ENCODE results near the gene GXYLT1. TPM values are rescaled to one million over a fixed set of nuclear protein-coding genes. Genes with fewer than 3 reads are reported as not detected.

GXYLT1 gene
- total RNA-seq, 6 experiments from 2014 or later = 11.2 to 14.1 (median 13.2) TPM

DNA sequence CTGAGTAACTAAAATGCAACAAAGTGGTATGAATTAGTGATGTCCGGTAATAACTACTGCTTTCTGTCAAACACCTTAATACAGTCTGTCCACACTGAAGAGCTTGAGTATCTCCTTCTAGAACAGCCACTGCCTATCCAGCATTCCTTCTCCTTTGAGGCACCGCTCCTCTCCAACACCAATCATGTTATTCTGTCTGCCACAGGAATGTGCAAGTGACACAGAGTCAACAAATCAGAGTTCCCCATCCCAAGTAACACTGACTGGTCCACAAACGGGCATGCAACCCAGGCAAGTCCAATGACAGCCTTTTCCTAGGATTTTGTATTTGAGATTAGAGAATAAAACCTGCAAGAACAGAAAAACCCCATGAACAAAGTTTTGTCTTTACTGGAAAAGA, 3.8 kb downstream of the GXYLT1 start:
- H3K9me3 Mint-ChIP-seq = no peaks in the 10 kb centered on the region
- H3K27ac Mint-ChIP-seq = peak overlapping the region; percentile 6; the same call in 1 of the 2 replicates

DNA sequence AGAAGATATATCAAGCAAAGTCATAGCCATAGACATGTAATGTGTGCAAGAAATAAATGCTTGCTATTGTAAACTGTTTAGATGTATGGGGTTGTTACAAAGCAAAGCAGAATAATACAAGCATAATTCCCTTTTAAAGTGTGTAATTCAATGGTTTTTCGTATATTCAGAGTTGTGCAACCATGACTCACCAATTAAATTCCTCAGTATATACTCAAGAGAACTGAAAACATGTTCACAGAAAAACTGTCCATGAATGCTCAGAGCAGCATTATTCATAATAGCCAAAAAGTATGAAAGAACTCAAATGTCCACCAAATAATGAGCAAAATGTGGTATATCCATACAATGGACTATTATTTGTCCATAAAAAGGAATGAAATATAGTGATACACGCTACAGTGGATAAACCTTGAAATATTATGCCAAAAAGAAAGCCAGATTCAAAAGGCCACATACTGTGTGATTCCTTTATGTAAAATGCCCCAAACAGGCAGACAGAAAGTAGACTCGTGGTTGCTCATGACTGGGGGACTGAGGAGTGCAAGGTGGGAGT, 9.3 kb downstream of the GXYLT1 start:
- Mint-ChIP-seq H3K36me3 (ENCODE audit: low read depth) (peaks cover 3% of the 10 kb centered on the region; the same call in 1 of the 2 replicates), H3K27ac (peak overlapping the region; percentile 79), H3K4me3 (peak overlapping the region; percentile 54; the same call in 1 of the 2 replicates)

More for the DNA sequence above, 3.8 kb downstream of the GXYLT1 start:
- DNase-seq = peak; percentile 37
- Mint-ChIP-seq H3K27me3 (ENCODE audit: insufficient read depth) (no peaks in the 10 kb centered on the region), H3K4me1 (ENCODE audit: low read depth) (peaks cover 35% of the 10 kb centered on the region), H3K36me3 (ENCODE audit: low read depth) (no peaks in the 10 kb centered on the region), H3K4me3 (no peak overlapping the region)
- TF ChIP-seq, protein P1, sequence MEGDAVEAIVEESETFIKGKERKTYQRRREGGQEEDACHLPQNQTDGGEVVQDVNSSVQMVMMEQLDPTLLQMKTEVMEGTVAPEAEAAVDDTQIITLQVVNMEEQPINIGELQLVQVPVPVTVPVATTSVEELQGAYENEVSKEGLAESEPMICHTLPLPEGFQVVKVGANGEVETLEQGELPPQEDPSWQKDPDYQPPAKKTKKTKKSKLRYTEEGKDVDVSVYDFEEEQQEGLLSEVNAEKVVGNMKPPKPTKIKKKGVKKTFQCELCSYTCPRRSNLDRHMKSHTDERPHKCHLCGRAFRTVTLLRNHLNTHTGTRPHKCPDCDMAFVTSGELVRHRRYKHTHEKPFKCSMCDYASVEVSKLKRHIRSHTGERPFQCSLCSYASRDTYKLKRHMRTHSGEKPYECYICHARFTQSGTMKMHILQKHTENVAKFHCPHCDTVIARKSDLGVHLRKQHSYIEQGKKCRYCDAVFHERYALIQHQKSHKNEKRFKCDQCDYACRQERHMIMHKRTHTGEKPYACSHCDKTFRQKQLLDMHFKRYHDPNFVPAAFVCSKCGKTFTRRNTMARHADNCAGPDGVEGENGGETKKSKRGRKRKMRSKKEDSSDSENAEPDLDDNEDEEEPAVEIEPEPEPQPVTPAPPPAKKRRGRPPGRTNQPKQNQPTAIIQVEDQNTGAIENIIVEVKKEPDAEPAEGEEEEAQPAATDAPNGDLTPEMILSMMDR (IDR thresholded peaks at IDR 0.05) = no peak

DNA sequence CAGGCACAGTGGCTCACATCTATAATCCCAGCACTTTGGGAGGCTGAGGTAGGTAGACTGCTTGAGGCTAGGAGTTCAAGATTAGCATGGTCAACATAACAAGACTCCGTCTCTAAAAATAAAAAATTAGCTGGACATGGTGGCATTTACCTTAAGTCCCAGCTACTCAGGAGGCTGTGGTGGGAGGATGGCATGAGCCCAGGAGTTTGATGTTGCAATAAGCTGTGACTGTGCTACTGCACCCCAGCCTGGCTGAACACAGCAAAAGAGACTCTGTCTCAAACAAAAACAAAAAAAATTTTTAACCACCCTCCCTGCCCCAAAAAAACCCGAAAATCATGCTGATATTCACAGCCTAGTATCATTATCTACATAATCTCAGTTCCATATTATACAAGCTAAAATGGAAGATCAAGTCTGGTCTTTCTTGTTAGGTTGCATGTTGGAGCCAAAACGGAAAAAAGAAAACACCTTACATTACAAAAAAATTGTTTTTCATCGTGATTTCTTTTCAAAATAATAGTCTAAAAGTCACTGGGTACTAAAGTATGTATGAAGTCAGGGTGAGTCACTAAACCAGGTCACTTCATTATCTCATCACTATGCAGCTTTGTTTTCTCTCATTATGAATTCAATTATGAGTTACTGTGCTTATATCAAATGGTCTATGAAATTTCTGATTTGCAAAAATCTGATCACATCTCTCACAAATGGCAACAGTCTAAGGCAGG, 13.8 kb downstream of the GXYLT1 start:
- H3K36me3 Mint-ChIP-seq (ENCODE audit: low read depth) = peaks cover 3% of the 10 kb centered on the region; the same call in 1 of the 2 replicates
- peak overlapping the region; percentile 88 for H3K4me3 Mint-ChIP-seq
- no peaks in the 10 kb centered on the region for H3K27me3 Mint-ChIP-seq (ENCODE audit: insufficient read depth)
- H3K4me1 Mint-ChIP-seq (ENCODE audit: low read depth) = peaks cover 59% of the 10 kb centered on the region
- peak; percentile 38 for DNase-seq
- TF ChIP-seq, protein P1 (IDR thresholded peaks at IDR 0.05) = no peak
- peak overlapping the region; percentile 92 for H3K27ac Mint-ChIP-seq
- H3K9me3 Mint-ChIP-seq = peaks cover 3% of the 10 kb centered on the region; the same call in 1 of the 2 replicates

More for the DNA sequence above, 9.3 kb downstream of the GXYLT1 start:
- peaks cover 41% of the 10 kb centered on the region for H3K4me1 Mint-ChIP-seq (ENCODE audit: low read depth)
- TF ChIP-seq, protein P1 (IDR thresholded peaks at IDR 0.05) = no peak
- peak; percentile 61 for DNase-seq
- H3K9me3 Mint-ChIP-seq = peaks cover 3% of the 10 kb centered on the region; the same call in 1 of the 2 replicates
- no peaks in the 10 kb centered on the region for H3K27me3 Mint-ChIP-seq (ENCODE audit: insufficient read depth)

DNA sequence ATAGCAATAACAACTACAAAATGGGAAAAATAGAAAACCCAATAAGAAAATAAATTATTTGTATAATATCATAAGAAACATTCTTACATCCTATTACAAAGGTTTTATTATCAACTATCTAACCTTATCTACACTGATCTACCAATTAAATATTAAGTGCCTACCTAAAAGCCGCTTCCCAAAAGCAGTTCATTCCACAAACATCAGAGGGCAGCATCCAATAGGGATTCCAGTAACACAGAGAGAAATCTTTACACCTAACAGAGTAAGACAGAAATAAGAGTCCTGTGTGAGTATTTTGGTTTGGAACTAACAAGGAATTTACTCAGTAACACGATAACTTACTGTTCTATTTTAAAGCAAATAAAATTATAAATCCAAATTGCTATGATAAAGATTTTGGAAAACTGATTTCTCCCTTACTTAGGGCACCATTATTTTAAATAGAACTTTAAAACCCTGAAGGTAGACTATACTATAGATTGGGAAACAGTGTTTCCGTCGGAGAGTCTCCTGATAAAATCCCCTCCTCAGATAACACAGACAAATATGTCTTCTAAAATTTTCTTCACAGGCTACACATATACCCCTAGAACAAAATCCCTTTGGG, 15.0 kb downstream of the GXYLT1 start:
- TF ChIP-seq, protein P1 (IDR thresholded peaks at IDR 0.05) = peak; percentile 88
- Mint-ChIP-seq H3K36me3 (ENCODE audit: low read depth) (no peaks in the 10 kb centered on the region; the same call in 1 of the 2 replicates), H3K9me3 (no peaks in the 10 kb centered on the region), H3K27me3 (ENCODE audit: insufficient read depth) (no peaks in the 10 kb centered on the region), H3K27ac (no peak overlapping the region), H3K4me1 (ENCODE audit: low read depth) (peaks cover 48% of the 10 kb centered on the region), H3K4me3 (peak overlapping the region; percentile 88; the same call in 1 of the 2 replicates)
- DNase-seq = peak; percentile 74

DNA sequence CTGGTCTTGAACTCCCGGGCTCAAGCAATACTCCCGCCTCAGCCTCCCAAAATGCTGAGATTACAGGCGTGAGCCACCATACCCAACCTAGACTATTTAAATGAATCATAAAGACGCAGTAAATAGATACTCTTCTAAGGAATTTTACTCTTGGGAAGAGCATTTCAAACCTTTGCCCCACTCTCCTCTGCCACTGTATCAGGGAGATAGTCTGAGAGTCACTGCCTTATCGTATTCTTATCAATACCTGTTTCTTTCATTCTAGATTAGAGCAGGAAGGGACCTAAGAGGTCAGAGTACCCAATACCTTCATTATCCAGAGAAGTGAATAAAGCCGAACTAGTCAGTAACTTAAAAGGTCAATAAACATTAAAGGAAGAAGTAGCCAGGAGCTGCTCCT, 15.8 kb downstream of the GXYLT1 start:
- TF ChIP-seq, protein P1 (IDR thresholded peaks at IDR 0.05) = no peak
- no peaks in the 10 kb centered on the region for H3K9me3 Mint-ChIP-seq
- peaks cover 44% of the 10 kb centered on the region for H3K4me1 Mint-ChIP-seq (ENCODE audit: low read depth)
- no peaks in the 10 kb centered on the region for H3K36me3 Mint-ChIP-seq (ENCODE audit: low read depth)
- no peak overlapping the region for H3K4me3 Mint-ChIP-seq
- no peak overlapping the region for H3K27ac Mint-ChIP-seq
- DNase-seq = no peak
- no peaks in the 10 kb centered on the region for H3K27me3 Mint-ChIP-seq (ENCODE audit: insufficient read depth)
